ENCODE measurements around the gene UST. TPM values are rescaled to one million over a fixed set of nuclear protein-coding genes. Genes with fewer than 3 reads are reported as not detected.

The UST gene
- polyA plus RNA-seq, 1 donor from 2014 or later = 7.5 TPM

DNA sequence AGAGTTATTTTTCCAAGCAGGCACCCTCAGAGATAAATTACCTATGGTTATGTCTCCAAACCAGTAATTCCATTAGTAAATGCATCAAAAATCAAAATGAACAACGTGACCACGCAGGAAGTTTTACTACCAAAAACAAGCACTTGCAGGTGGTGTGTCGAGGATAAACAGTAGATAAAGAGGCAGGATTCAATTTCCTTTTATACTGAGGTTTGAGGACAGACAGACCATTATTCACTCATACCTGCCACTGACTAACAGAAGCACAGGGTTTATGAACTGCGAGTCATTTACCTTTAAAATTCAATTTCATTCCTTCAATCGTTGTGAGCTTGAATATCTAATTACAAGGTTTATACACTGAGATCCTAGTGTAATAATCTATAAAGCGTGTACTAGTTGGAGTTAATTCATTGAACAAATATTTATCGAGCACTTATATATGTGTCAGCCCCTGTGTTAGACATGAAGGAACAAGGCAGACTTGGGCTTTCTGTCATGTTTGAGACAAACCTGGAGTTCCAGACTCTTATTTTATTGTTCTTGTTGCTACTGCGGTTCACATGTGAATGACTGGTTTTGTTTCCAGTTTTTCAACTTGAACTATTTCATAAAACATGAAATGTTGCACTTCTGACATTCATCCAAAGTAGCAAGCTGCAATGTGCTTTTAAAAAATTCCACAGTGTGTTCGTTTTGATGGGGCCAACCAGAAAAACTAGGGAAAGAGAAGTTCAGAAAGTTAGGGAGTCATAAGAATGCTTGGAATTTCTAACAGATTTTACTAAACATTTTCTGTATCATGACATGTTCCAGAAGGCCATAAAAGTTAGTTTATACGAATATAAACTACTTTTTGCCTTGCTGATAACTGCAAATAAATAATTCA, 205.6 kb downstream of the UST start:
- H2AFZ ChIP-seq (ENCODE audit: low read depth, low read length) = no peak overlapping the region
- no peak overlapping the region for H3K4me2 ChIP-seq (ENCODE audit: low read length)
- H4K20me1 ChIP-seq (ENCODE audit: insufficient read depth) = no peaks in the 10 kb centered on the region
- no peak overlapping the region for H3K27ac ChIP-seq (ENCODE audit: low read length)
- H3K9me2 ChIP-seq (ENCODE audit: insufficient read depth, low read length) = no peaks in the 10 kb centered on the region
- no peak overlapping the region for H3K9ac ChIP-seq (ENCODE audit: low read length)
- H3K36me3 ChIP-seq (ENCODE audit: insufficient read depth, low read length) = no peaks in the 10 kb centered on the region
- H3K4me3 ChIP-seq (ENCODE audit: low read length) = no peak overlapping the region
- TF ChIP-seq SMC3 (conservative IDR thresholded peaks at IDR 0.05; ENCODE audit: poor library complexity) (no peak), EZH2 (IDR thresholded peaks at IDR 0.05; ENCODE audit: borderline replicate concordance, insufficient read depth, low read length, poor library complexity, severe bottlenecking) (no peak), POLR2AphosphoS5 (IDR thresholded peaks at IDR 0.05) (no peak), EP300 (conservative IDR thresholded peaks at IDR 0.05; ENCODE audit: poor library complexity, severe bottlenecking) (no peak), MXI1 (conservative IDR thresholded peaks at IDR 0.05; ENCODE audit: poor library complexity, severe bottlenecking) (no peak), RAD21 (conservative IDR thresholded peaks at IDR 0.05) (no peak), TAF1 (IDR thresholded peaks at IDR 0.05; ENCODE audit: low read depth) (no peak)
- TF ChIP-seq, protein P1, sequence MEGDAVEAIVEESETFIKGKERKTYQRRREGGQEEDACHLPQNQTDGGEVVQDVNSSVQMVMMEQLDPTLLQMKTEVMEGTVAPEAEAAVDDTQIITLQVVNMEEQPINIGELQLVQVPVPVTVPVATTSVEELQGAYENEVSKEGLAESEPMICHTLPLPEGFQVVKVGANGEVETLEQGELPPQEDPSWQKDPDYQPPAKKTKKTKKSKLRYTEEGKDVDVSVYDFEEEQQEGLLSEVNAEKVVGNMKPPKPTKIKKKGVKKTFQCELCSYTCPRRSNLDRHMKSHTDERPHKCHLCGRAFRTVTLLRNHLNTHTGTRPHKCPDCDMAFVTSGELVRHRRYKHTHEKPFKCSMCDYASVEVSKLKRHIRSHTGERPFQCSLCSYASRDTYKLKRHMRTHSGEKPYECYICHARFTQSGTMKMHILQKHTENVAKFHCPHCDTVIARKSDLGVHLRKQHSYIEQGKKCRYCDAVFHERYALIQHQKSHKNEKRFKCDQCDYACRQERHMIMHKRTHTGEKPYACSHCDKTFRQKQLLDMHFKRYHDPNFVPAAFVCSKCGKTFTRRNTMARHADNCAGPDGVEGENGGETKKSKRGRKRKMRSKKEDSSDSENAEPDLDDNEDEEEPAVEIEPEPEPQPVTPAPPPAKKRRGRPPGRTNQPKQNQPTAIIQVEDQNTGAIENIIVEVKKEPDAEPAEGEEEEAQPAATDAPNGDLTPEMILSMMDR (IDR thresholded peaks at IDR 0.05; ENCODE audit: poor library complexity, severe bottlenecking) = no peak
- TF ChIP-seq, protein P2, sequence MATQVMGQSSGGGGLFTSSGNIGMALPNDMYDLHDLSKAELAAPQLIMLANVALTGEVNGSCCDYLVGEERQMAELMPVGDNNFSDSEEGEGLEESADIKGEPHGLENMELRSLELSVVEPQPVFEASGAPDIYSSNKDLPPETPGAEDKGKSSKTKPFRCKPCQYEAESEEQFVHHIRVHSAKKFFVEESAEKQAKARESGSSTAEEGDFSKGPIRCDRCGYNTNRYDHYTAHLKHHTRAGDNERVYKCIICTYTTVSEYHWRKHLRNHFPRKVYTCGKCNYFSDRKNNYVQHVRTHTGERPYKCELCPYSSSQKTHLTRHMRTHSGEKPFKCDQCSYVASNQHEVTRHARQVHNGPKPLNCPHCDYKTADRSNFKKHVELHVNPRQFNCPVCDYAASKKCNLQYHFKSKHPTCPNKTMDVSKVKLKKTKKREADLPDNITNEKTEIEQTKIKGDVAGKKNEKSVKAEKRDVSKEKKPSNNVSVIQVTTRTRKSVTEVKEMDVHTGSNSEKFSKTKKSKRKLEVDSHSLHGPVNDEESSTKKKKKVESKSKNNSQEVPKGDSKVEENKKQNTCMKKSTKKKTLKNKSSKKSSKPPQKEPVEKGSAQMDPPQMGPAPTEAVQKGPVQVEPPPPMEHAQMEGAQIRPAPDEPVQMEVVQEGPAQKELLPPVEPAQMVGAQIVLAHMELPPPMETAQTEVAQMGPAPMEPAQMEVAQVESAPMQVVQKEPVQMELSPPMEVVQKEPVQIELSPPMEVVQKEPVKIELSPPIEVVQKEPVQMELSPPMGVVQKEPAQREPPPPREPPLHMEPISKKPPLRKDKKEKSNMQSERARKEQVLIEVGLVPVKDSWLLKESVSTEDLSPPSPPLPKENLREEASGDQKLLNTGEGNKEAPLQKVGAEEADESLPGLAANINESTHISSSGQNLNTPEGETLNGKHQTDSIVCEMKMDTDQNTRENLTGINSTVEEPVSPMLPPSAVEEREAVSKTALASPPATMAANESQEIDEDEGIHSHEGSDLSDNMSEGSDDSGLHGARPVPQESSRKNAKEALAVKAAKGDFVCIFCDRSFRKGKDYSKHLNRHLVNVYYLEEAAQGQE (IDR thresholded peaks at IDR 0.05; ENCODE audit: borderline replicate concordance) = no peak
- H3F3A ChIP-seq (ENCODE audit: insufficient read depth, low read length, poor library complexity, severe bottlenecking) = no peaks in the 10 kb centered on the region
- H3K27me3 ChIP-seq (ENCODE audit: insufficient read depth, low read depth, low read length) = no peaks in the 10 kb centered on the region
- no peaks in the 10 kb centered on the region for H3K9me3 ChIP-seq (ENCODE audit: low read length)
- no peaks in the 10 kb centered on the region for H3K79me2 ChIP-seq (replicated peaks; ENCODE audit: insufficient read depth, low read length)

DNA sequence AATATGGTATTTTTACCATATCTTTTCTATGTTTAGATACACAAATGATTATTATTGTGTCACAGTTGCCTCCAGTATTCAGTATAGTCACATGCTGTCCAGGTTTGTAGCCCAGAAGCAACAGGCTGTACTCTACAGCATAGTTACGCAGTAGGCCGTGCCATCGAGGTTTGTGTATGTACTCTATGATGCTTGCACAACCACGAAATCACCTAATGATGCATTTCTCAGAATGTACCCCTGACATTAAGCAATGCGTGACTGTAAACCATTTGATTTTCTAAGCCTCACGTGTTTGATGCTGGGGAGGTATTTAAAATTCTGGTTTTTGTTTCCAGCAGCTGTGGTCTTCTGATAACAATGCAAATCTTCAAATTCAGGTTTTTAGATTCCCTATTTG, 207.6 kb downstream of the UST start:
- no peaks in the 10 kb centered on the region for H3F3A ChIP-seq (ENCODE audit: insufficient read depth, low read length, poor library complexity, severe bottlenecking)
- no peak overlapping the region for H2AFZ ChIP-seq (ENCODE audit: low read depth, low read length)
- no peaks in the 10 kb centered on the region for H3K79me2 ChIP-seq (replicated peaks; ENCODE audit: insufficient read depth, low read length)
- no peaks in the 10 kb centered on the region for H4K20me1 ChIP-seq (ENCODE audit: insufficient read depth)
- H3K27me3 ChIP-seq (ENCODE audit: insufficient read depth, low read depth, low read length) = no peaks in the 10 kb centered on the region
- H3K27ac ChIP-seq (ENCODE audit: low read length) = no peak overlapping the region
- H3K4me2 ChIP-seq (ENCODE audit: low read length) = no peak overlapping the region
- no peaks in the 10 kb centered on the region for H3K9me3 ChIP-seq (ENCODE audit: low read length)
- H3K4me3 ChIP-seq (ENCODE audit: low read length) = no peak overlapping the region
- TF ChIP-seq POLR2AphosphoS5 (IDR thresholded peaks at IDR 0.05) (no peak), TAF1 (IDR thresholded peaks at IDR 0.05; ENCODE audit: low read depth) (no peak), RAD21 (conservative IDR thresholded peaks at IDR 0.05) (no peak), SMC3 (conservative IDR thresholded peaks at IDR 0.05; ENCODE audit: poor library complexity) (no peak)
- TF ChIP-seq, protein P2 (IDR thresholded peaks at IDR 0.05; ENCODE audit: borderline replicate concordance) = no peak
- no peaks in the 10 kb centered on the region for H3K36me3 ChIP-seq (ENCODE audit: insufficient read depth, low read length)
- H3K9ac ChIP-seq (ENCODE audit: low read length) = no peak overlapping the region
- no peaks in the 10 kb centered on the region for H3K9me2 ChIP-seq (ENCODE audit: insufficient read depth, low read length)
